ENCODE data around the gene CA11.
"Not testable (repeated sequence)": the region's sequence is repeated elsewhere in the genome, so short reads cannot be mapped to it uniquely, and the experiment has no call there.

CA11 gene

DNA sequence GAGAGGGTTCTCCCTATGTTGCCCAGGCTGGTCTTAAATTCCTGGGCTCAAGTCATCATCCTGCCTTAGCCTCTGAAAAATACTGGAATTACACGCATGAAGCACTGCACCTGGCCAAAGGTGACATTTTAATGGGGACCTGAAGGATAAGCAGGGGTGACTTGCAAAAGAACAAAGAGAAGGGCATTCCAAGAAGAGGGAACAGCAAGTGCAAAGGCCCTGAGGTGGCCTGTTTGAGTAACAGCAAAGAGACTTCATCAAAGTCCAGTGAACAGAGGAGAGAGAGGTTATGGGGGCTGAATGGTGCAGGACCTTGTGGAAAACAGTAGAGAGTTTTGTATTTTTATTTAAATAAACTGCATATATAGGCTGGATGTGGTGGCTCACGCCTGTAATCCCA, 4.1 kb downstream of the CA11 start:
- no peak for DNase-seq

GRCh38 chr19:48639483-48640375, 6.3 kb downstream of the CA11 start:
- DNase-seq = no peak

- DNase-seq = peak in 2 of 3 experiments; percentile 13 to 17
These were observed 7.1 kb downstream of the CA11 start for GRCh38 chr19:48638831-48639381.

- DNase-seq = peak; percentile 85 to 94 (median 93)
These were observed 7.8 kb downstream of the CA11 start for GRCh38 chr19:48637948-48638830.

- DNase-seq = peak; percentile 98 to 100 (median 99)
These were observed 8.5 kb downstream of the CA11 start for GRCh38 chr19:48637449-48637947.

DNA sequence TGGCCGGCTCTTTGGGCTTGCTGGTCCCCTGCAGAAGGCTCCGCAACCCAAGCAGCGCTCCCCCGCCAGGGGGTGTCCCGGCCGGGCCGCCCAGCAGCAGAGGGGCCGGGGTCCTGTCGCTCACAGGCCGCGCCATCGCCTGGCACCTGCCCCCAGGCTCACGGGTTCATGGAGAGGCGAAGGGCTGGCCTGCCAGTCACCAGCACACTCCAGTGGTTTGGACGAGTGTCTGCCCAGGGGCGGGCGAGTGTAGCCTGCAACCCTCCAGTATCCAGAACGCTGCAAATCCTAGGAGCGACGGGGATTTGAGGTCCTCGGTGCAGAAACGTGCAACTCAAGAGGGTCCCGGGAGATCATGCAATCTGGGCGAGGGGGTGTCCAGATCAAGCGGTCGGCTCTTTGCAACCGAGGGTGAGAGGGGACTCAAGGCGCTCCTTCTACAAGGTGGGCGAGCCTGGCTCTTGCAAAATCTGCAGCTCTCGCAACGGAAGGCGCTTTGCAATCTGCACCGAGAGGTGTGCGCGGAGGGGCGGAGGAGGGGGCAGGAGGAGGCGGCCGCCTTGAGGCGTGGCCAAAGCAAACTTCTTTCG, 9.0 kb downstream of the CA11 start, which contains the start of gene DBP:
TSS of gene DBP (minus strand) at position 521 of the 590 bp plus-strand sequence. CDS start at position 136, 385 bp downstream.
- DNase-seq = peak in 2 of 3 experiments; percentile 80 to 87

DNA sequence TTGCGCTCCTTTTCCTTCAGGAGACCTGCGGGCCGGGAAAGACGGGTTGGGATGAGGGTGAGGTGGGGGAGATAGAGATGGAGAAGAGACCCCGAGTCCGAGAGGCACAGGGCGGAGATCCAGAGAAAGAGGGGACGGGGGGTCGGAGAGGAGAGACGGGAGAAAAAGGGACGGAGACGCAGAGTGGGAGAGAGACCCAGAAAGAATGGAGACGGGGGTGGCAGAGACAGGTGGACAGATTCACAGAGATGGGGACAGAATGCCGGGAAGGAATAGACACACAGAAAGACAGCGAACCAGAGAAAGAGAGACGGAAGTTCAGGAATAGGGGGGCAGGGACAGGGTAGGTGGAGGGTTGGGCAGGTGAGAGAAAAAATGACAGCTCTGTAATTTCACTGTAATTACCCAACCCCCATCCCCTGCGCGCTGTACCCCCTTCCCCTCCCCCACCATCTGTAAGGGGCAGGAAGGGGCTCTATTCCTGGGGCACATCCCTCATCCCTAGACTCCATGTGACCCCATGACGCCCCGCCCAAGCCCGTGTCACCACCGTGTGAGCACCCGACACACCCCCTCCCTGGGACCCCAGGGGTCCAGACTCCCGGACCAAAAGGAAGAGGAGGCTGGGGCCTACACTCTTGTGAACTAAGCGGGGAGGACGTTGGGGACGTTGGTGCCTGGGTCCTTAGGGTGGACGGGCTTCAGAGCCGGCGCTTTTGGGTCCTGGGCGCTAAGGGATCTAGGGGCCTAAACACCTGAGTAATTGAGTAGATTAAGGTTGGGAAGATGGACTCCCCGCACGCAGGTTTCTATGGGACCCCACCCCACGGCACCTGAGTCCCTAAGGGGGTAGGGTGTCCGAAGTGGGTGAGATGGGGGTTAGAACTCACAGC, 9.8 kb downstream of the CA11 start:
- peak in 2 of 3 experiments; percentile 38 to 48 for DNase-seq

GRCh38 chr19:48635263-48635965, 10.6 kb downstream of the CA11 start:
- peak; percentile 74 to 86 (median 76) for DNase-seq

GRCh38 chr19:48634424-48635262, 11.3 kb downstream of the CA11 start:
- DNase-seq = peak; percentile 95 to 98 (median 97)

- no peak for DNase-seq
These were observed 12.0 kb downstream of the CA11 start for GRCh38 chr19:48634036-48634342.

DNA sequence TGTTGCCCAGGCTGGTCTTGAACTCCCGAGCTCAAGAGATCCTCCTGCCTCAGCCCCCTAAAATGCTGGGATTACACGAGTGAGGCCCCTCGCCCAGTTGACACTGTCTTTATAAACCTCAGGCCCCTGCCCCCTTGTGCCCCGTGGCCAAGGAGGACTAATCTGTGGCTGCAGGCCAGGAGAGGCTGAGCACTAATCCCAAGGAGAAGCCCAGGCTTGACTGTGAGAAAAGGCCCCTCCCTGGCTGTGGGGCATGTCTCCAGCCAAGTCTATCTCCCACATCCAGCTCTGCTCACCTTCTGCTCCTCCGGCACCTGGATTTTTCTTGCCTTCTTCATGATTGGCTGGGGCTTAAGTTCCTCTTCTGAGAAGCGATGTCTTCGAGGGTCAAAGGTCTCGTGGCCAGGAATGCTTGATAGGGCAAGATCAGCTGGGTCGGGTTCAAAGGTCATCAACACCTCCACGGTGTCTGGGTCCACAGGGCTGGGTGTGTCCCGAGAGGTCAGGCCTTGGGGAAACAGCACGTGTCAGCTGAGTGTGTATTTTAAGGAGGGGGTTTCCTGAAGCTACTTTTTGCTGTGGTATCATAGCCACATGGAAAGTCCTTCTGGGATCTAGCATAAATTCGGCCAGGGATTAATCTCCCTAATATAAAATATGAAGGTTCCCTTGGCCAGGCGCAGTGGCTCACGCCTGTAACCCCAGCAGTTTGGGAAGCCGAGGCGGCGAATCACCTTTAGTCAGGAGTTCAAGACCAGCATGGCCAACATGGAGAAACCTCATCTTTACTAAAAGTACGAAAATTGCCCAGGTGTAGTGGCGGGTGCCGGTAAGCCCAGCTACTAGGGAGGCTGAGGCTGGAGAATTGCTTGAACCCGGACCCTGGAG, 12.6 kb downstream of the CA11 start:
- DNase-seq = no peak

DNA sequence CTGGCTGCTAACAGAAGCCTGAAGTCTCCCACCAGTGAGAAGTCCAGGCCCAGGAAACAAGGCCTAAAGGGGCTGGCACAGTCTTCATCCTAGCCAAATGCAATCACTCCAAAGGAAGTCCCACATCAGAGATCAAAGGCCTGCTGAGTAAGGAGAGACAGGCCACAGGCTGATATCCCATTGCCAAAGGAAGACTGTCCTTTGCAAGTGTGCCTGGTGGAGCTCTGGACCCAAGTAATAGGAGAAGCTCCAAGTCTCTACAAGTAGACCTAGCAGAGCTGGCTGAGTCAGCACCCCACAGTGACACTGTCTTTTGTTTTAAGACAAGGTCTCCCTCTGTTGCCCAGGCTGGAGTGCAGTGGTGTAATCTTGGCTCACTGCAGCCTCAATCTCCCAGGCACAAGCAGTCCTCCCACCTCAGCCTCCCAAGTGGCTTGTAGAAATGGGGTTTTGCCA, 13.3 kb downstream of the CA11 start:
- no peak for DNase-seq

- DNase-seq = not testable (repeated sequence)
These were observed 13.7 kb downstream of the CA11 start for GRCh38 chr19:48632286-48632685.

DNA sequence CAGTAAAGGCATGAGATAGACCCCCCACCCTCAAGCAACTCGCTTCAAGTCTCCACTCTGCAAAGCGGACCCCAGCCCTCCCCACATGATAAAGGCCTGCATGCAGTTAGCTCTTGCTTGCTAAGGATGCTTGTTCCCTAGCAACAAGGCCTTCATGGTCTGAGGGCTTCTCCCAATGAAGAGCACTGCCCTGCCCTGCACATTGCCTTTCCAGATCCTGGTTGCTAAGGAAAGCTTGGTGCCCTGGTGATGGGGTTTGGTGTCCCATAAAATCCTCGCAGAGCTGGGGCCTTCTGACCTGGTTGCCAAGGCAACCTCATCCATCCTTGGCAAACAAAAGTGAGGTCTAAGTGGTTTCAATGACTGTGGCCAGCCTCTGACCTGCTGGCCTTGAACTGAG, 14.8 kb downstream of the CA11 start:
- DNase-seq = peak in 1 of 3 experiments; percentile 74

DNA sequence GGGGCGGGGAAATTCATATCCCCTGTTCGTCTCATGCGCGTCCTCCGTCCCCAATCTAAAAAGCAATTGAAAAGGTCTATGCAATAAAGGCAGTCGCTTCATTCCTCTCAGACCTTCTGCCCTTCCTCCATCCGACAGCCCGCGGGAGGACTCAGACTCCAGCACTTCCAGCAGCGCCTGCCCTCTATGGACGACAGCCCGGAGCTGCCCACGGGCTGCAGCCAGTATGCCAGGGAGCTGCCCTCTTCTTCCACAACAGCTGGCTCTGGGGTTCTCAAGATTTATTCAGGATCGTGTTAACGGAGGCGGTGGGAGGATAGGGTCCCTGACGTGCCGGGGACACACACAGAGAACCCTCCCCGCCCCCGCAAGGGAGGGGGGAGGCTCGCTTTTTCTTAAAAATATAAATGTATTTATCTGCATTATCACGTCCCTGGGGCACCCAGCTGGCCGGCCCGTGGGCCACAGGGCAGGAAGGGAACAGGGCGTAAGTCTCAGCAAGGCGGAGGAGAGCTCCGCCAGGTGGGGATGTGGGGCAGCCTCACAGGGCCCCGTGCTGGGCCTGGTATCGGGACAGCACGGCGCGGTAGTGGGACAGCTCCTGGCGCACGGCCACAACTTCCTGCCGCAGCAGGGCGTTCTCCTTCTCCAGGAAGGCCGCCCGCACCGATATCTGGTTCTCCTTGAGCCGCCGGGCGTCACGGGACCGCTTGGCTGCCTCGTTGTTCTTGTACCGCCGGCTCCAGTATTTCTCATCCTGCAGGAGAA, 15.5 kb downstream of the CA11 start:
- no peak for DNase-seq

GRCh38 chr19:48629599-48630295, 16.2 kb downstream of the CA11 start:
- DNase-seq = peak in 2 of 3 experiments; percentile 5 to 80

- peak in 1 of 3 experiments; percentile 66 for DNase-seq
These were observed 16.7 kb downstream of the CA11 start for GRCh38 chr19:48629297-48629598.

All from NCI-H1417 (cell line).